ENCODE measurements around the gene SSTR3. TPM values are rescaled to one million over a fixed set of nuclear protein-coding genes. Genes with fewer than 3 reads are reported as not detected.

Gene SSTR3
- total RNA-seq, 1 experiment from 2014 or later: 0.22 TPM

DNA sequence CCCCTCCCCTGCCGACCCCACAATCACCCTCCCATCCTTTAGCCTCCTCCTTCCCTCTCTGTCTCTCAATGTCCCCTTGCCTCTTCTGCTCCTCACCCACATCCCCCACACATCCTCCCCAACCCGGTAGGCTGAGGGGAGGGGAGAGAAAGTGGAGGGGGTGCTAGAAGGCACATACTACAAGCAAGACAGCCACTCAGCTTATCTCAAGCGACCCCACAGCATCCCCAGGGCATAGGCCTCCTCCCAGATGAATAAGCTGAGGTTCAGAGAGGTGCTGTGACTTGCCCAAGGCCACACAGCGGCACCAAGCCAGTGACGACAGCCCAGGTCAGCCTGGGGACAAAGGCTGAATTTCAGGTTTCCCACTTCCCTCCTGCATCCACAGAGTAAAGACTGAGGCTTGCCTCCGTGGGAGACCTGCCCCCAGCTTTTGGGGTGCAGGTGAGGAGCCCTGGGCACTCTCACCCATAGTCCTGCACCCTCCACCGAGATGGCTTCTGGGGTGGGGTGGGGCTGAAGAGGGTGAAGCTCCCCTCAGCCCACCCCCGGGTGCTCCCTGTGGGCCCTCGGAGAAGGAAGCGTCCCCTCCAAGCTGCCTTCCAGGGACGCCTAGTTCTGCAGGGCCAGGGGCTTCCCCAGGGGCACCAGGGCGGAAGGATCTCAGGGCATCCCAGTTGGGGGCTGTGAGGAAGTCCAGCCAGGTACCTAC, 31.3 kb upstream of the SSTR3 start:
- Mint-ChIP-seq H3K36me3 (no peaks in the 10 kb centered on the region), H3K4me1 (peaks cover 20% of the 10 kb centered on the region), H3K4me3 (peak overlapping the region; percentile 25; the same call in 1 of the 2 replicates), H3K9me3 (no peaks in the 10 kb centered on the region), H3K27ac (no peak overlapping the region), H3K27me3 (ENCODE audit: low read depth) (no peaks in the 10 kb centered on the region; the same call in 1 of the 2 replicates)
- TF ChIP-seq GRHL2 (CRISPR knock-in tag; IDR thresholded peaks at IDR 0.05; ENCODE audit: insufficient replicate concordance, severe bottlenecking) (no peak), AFF4 (CRISPR knock-in tag; IDR thresholded peaks at IDR 0.05; ENCODE audit: borderline replicate concordance) (no peak), ETV6 (CRISPR knock-in tag; IDR thresholded peaks at IDR 0.05) (no peak), ESRRA (CRISPR knock-in tag; IDR thresholded peaks at IDR 0.05; ENCODE audit: borderline replicate concordance) (no peak), ATF2 (CRISPR knock-in tag; IDR thresholded peaks at IDR 0.05; ENCODE audit: borderline replicate concordance, low read depth) (no peak), ZNF219 (CRISPR knock-in tag; IDR thresholded peaks at IDR 0.05; ENCODE audit: borderline replicate concordance) (no peak), NFE2L1 (CRISPR knock-in tag; IDR thresholded peaks at IDR 0.05) (no peak)
- POLR2A ChIA-PET: no interaction called here
- ATAC-seq: no peak
- CTCF ChIA-PET: interaction anchor here (0.8 to 6.7 kb wide), 5 partner anchors 17 to 245 kb away, joined by 3 to 83 read pairs (median 4); no protein-coding TSS in a partner anchor
- no peak for DNase-seq (ENCODE audit: low spot score)

DNA sequence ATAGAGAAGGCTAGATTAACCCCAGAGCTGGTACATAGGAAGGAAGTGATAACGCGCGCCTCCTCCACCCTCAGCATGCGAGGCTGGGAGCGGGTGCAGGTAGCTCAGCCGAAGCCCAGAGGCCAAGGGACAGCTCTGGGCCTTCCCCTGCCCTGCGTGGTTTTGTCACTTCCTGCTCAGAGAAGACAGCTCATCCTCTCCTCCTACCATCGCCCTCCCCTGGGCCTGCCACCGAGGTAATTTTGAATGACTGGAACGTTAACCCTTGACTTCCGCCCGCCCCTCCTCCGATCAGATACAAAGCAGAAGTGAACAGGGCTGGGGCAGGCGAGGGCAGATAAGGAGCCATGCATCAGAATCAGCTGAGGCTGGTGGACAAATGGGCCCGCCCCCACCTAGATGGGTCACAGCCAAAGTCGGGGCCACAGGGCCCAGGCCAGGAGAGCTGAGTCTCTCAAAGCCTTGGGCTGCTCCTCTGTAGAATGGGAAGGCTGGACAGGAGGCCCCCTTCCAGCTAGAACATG, 30.2 kb upstream of the SSTR3 start:
- H3K9me3 Mint-ChIP-seq: no peaks in the 10 kb centered on the region
- no peak for DNase-seq (ENCODE audit: low spot score)
- POLR2A ChIA-PET: no interaction called here
- H3K27ac Mint-ChIP-seq: no peak overlapping the region
- H3K4me3 Mint-ChIP-seq: no peak overlapping the region
- peak; percentile 9; the same call in 1 of the 2 replicates for ATAC-seq
- CTCF ChIA-PET: interaction anchor here (0.5 to 6.7 kb wide), 4 partner anchors 18 to 440 kb away, joined by 3 to 83 read pairs (median 22); no protein-coding TSS in a partner anchor
- no peaks in the 10 kb centered on the region for H3K36me3 Mint-ChIP-seq
- H3K27me3 Mint-ChIP-seq (ENCODE audit: low read depth): peaks cover 1% of the 10 kb centered on the region
- H3K4me1 Mint-ChIP-seq: peaks cover 24% of the 10 kb centered on the region
- TF ChIP-seq ZBTB21 (CRISPR knock-in tag; IDR thresholded peaks at IDR 0.05; ENCODE audit: borderline replicate concordance): no peak
- TF ChIP-seq AFF4 (CRISPR knock-in tag; IDR thresholded peaks at IDR 0.05; ENCODE audit: borderline replicate concordance): no peak
- TF ChIP-seq MAX (CRISPR knock-in tag; IDR thresholded peaks at IDR 0.05): no peak
- TF ChIP-seq ATF2 (CRISPR knock-in tag; IDR thresholded peaks at IDR 0.05; ENCODE audit: borderline replicate concordance, low read depth): no peak
- TF ChIP-seq, protein P1, sequence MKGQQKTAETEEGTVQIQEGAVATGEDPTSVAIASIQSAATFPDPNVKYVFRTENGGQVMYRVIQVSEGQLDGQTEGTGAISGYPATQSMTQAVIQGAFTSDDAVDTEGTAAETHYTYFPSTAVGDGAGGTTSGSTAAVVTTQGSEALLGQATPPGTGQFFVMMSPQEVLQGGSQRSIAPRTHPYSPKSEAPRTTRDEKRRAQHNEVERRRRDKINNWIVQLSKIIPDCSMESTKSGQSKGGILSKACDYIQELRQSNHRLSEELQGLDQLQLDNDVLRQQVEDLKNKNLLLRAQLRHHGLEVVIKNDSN (CRISPR knock-in tag; IDR thresholded peaks at IDR 0.05): no peak
- TF ChIP-seq, protein P2, sequence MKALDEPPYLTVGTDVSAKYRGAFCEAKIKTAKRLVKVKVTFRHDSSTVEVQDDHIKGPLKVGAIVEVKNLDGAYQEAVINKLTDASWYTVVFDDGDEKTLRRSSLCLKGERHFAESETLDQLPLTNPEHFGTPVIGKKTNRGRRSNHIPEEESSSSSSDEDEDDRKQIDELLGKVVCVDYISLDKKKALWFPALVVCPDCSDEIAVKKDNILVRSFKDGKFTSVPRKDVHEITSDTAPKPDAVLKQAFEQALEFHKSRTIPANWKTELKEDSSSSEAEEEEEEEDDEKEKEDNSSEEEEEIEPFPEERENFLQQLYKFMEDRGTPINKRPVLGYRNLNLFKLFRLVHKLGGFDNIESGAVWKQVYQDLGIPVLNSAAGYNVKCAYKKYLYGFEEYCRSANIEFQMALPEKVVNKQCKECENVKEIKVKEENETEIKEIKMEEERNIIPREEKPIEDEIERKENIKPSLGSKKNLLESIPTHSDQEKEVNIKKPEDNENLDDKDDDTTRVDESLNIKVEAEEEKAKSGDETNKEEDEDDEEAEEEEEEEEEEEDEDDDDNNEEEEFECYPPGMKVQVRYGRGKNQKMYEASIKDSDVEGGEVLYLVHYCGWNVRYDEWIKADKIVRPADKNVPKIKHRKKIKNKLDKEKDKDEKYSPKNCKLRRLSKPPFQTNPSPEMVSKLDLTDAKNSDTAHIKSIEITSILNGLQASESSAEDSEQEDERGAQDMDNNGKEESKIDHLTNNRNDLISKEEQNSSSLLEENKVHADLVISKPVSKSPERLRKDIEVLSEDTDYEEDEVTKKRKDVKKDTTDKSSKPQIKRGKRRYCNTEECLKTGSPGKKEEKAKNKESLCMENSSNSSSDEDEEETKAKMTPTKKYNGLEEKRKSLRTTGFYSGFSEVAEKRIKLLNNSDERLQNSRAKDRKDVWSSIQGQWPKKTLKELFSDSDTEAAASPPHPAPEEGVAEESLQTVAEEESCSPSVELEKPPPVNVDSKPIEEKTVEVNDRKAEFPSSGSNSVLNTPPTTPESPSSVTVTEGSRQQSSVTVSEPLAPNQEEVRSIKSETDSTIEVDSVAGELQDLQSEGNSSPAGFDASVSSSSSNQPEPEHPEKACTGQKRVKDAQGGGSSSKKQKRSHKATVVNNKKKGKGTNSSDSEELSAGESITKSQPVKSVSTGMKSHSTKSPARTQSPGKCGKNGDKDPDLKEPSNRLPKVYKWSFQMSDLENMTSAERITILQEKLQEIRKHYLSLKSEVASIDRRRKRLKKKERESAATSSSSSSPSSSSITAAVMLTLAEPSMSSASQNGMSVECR (CRISPR knock-in tag; IDR thresholded peaks at IDR 0.05; ENCODE audit: borderline replicate concordance): no peak
- TF ChIP-seq TCF7 (CRISPR knock-in tag; IDR thresholded peaks at IDR 0.05; ENCODE audit: low read depth): no peak
- TF ChIP-seq GTF2I (CRISPR knock-in tag; conservative IDR thresholded peaks at IDR 0.05): no peak
- TF ChIP-seq ZNF317 (CRISPR knock-in tag; IDR thresholded peaks at IDR 0.05; ENCODE audit: borderline replicate concordance, low read depth): no peak
- no peak for TF ChIP-seq CBFB (CRISPR knock-in tag; IDR thresholded peaks at IDR 0.05; ENCODE audit: low read depth)

Measured in WTC11 (cell line).